Pancreas (tissue), 10 donors: Measurements from ENCODE around the gene SLC45A1. TPM values are rescaled to one million over a fixed set of nuclear protein-coding genes. Genes with fewer than 3 reads are reported as not detected.

Experiments used
- ATAC-seq, 4 donors: fragments of 200-7000 bp; cut with Tn5 transposase; one replicate each; pipeline versions ENCODE4 v1.8.0 to v1.9.1; 2020; ENCODE audit warnings: mild to moderate bottlenecking in 4 of 4, moderate library complexity in 4 of 4
- DNase-seq, 6 donors: peaks; one replicate each; pipeline ENCODE4 v3.0.0-alpha.2; 2020
- FAIRE-seq: peaks from 2 replicates; lab custom pipeline; 2012; peaks lifted over from hg19 to GRCh38; lab: Jason Lieb, UNC
- H3K27ac ChIP-seq, 4 donors: fragments of 200-600 bp; sonication (generic); 1 replicate in 3 of 4; 2 replicates in 1 of 4; pipeline versions ENCODE4 v1.5.0 to v1.8.0; 2020
- H3K27me3 ChIP-seq, 4 donors: fragments of 200-600 bp; one replicate each; pipeline ENCODE4 v1.8.0; 2021
- H3K36me3 ChIP-seq, 3 donors: fragments of 200-600 bp; sonication (generic) in 1 of 3; one replicate each; pipeline versions ENCODE4 v1.5.0 to v1.8.0; 2020 to 2021
- H3K4me1 ChIP-seq, 3 donors: fragments of 200-600 bp; one replicate each; pipeline ENCODE4 v1.8.0; 2021
- H3K4me3 ChIP-seq, 4 donors: fragments of 200-600 bp; sonication (generic) in 2 of 4; one replicate each; pipeline versions ENCODE4 v1.5.0 to v1.8.0; 2020 to 2021
- H3K9me3 ChIP-seq, 4 donors: fragments of 200-600 bp; one replicate each; pipeline ENCODE4 v1.8.0; 2021
- WGBS, 2 donors: extraction: QIAGEN DNeasy Blood & Tissue Kit; methylation state at CpG; one replicate each; pipeline ENCODE4 v1.1.7; 2013; 5-methylcytosine and 5-hydroxymethylcytosine counted together
- intact Hi-C, 3 donors: fragments of 100-400 bp; cut with DNase I; formaldehyde crosslinking; loops; one replicate each; pipeline versions ENCODE4 v1.11.1 to v1.14.2; 2022
- polyA plus RNA-seq, 2 donors: library from polyadenylated mRNA; stranded (reverse); fragments of 200-250 nt; gene quantifications; one replicate each; pipeline ENCODE4 v1.2.3, GENCODE V29; 2013
- total RNA-seq, 6 donors: library from RNA; stranded (reverse); fragmentation: NEBNext Ultra II Directional in 4 of 6; extraction: Animal tissue kit (Norgen Biotek cat#: 25700) in 4 of 6; gene quantifications; one replicate each; pipeline versions ENCODE4 v1.2.1 to v1.2.4, GENCODE V29; 2021 to 2023
- TF ChIP-seq, protein P1 (sequence below), 4 donors: fragments of 200-600 bp; sonication (generic) in 3 of 4; IDR thresholded peaks; one replicate each; pipeline versions ENCODE4 v1.5.0 to v1.8.0; 2021; ENCODE audit warnings: antibody characterized with exemption in 4 of 4
- donor health status: healthy with polysubstance abuse.
- donor health status: DM: no; HTN: no; CAD: no; lungs with moderate emphysema.
- donor health status: DM: no; HTN: no; CAD: no.
- donor health status: control.
- donor health status: control.
- donor health status: Bipolar disorder and iron deficiency.
- donor health status: DM: yes; HTN: yes; CAD: no.
- donor health status: DM: no; HTN: no; CAD: no.
- donor health status: DM: no; HTN: no; CAD: no.
- donor health status: DM: yes; HTN: yes; CAD: no.

SLC45A1 gene
- total and polyA plus RNA-seq, 8 donors, result 0.16 to 1.8 (median 0.53) TPM

DNA sequence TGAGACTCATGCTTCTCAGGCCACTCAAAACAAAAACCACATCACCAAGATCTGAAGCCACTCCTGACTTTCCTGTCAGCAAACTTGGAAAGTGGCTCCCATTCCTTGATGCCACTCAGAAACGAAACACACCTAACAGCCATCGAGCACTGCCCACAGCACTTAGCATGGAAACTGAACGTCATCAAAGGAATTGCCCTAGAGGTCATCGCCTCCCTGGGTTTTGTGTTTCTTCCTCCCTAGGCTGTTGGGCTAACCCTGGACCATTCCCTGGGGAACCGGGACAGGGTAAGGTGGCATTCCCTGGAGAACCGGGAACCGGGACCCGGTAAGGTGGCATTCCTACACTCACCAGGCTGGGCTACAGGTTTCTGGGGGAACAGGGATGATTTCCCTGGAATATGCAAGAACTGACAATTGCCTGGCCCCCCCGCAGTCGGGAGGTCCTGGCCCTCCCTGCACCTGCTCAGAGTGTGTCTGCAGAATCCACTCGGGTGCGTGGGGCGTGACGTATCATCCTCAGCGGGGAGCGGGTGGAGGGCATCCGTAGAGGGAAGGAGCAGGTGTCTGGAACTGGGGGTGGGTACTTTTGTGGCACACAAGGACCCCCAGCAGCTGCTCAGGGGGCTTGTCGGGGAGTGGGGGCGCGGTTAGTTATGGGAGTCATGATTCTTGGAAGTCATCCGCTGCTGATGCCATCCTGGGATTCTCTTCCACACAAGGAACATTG, 30.3 kb downstream of the SLC45A1 start:
- intact Hi-C loops, result loop anchor here in 1 of 3 donors (10.0 kb wide), 1 partner anchor 673 kb away; no protein-coding TSS in a partner anchor
- H3K9me3 ChIP-seq, result no peaks in the 10 kb centered on the region
- 59 to 62% methylated on average over 21 of the region's 21 CpGs for WGBS, 2 donors

DNA sequence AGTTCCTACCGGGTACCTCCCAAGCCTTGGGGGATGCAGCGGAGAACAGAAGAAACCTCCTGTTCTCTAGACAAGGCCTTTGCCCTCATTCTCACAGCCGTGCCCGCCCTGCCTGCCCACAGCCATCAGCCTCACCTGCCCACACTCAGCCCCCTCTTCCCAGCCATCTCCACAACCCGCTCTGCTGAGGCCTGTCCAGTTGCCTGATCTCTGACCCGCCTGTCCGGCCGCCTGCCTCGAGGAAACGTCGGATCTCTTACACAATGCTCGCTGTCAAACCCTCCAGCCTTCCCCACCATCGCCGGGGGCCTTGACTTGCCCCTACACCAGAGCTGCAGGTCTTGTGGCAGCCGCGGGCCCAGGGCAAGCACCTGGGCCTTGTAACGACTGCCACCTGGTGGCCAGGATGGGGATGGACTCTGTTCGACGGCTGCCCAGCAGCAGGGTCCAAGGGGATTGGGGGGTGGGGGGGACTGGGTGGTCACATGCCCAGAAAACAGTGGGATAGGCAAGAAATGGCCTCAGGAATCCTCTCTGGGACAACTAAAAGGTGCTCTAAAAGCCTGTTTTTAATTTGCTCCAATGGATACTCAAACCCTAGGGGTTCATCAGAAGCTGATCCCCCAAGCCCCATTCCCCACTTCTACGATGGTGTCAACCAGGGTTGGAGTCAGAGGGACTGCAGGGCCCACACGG, 31.0 kb downstream of the SLC45A1 start:
- no peak for FAIRE-seq

More for the DNA sequence above, 30.3 kb downstream of the SLC45A1 start:
- FAIRE-seq (no peak), ATAC-seq (no peak), DNase-seq (peak in 1 of 6 donors; percentile 58)
- no peaks in the 10 kb centered on the region for H3K4me1 ChIP-seq
- H3K4me3 ChIP-seq, result no peak overlapping the region
- no peak overlapping the region for H3K27ac ChIP-seq
- H3K27me3 ChIP-seq, result no peaks in the 10 kb centered on the region
- TF ChIP-seq, protein P1, sequence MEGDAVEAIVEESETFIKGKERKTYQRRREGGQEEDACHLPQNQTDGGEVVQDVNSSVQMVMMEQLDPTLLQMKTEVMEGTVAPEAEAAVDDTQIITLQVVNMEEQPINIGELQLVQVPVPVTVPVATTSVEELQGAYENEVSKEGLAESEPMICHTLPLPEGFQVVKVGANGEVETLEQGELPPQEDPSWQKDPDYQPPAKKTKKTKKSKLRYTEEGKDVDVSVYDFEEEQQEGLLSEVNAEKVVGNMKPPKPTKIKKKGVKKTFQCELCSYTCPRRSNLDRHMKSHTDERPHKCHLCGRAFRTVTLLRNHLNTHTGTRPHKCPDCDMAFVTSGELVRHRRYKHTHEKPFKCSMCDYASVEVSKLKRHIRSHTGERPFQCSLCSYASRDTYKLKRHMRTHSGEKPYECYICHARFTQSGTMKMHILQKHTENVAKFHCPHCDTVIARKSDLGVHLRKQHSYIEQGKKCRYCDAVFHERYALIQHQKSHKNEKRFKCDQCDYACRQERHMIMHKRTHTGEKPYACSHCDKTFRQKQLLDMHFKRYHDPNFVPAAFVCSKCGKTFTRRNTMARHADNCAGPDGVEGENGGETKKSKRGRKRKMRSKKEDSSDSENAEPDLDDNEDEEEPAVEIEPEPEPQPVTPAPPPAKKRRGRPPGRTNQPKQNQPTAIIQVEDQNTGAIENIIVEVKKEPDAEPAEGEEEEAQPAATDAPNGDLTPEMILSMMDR (IDR thresholded peaks at IDR 0.05), result no peak
- H3K36me3 ChIP-seq, result no peaks in the 10 kb centered on the region

DNA sequence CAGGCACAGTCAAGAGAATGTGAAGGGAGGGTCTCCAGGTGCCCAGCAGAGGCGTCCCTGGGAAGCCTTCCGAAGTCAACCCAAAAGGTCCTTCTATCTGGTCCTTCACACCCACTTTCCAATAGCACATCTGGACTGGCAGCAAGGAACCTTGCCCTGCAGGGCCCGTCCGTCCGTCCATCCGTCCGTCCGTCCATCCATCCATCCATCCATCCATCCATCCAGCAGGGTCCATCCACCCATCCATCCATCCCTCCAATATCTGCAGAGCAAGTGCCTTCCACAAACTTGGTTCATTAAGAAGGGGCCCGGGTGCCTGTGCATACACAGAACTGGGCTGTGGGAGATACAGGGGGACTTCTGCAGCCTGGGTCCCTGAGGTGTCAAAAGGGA, 31.6 kb downstream of the SLC45A1 start:
- TF ChIP-seq, protein P1 (IDR thresholded peaks at IDR 0.05), result no peak
- 50 to 63% methylated on average over 9 of the region's 9 CpGs for WGBS, 2 donors
- ATAC-seq (peak in 1 of 4 donors; percentile 2), FAIRE-seq (no peak), DNase-seq (no peak)
- no peak overlapping the region for H3K27ac ChIP-seq
- H3K36me3 ChIP-seq, result peaks cover 0 to 10% (median 0%) of the 10 kb centered on the region in 3 donors
- H3K27me3 ChIP-seq, result no peaks in the 10 kb centered on the region
- intact Hi-C loops, result loop anchor here in 1 of 3 donors (10.0 kb wide), 1 partner anchor 675 kb away; no protein-coding TSS in a partner anchor
- H3K4me3 ChIP-seq, result no peak overlapping the region
- H3K4me1 ChIP-seq, result no peaks in the 10 kb centered on the region
- H3K9me3 ChIP-seq, result no peaks in the 10 kb centered on the region

More for the DNA sequence above, 31.0 kb downstream of the SLC45A1 start:
- 18 to 19% methylated on average over 21 of the region's 21 CpGs for WGBS, 2 donors
- no peak overlapping the region for H3K27ac ChIP-seq
- H3K4me3 ChIP-seq, result no peak overlapping the region
- intact Hi-C loops, result loop anchor here in 1 of 3 donors (10.0 kb wide), 1 partner anchor 674 kb away; no protein-coding TSS in a partner anchor
- DNase-seq (peak; percentile 46 to 86 (median 75)), ATAC-seq (peak; percentile 74 to 84 (median 82))
- H3K36me3 ChIP-seq, result peaks cover 0 to 6% (median 0%) of the 10 kb centered on the region in 3 donors
- no peaks in the 10 kb centered on the region for H3K9me3 ChIP-seq
- H3K27me3 ChIP-seq, result no peaks in the 10 kb centered on the region
- TF ChIP-seq, protein P1 (IDR thresholded peaks at IDR 0.05), result peak; percentile 55 to 85 (median 75)
- no peaks in the 10 kb centered on the region for H3K4me1 ChIP-seq

DNA sequence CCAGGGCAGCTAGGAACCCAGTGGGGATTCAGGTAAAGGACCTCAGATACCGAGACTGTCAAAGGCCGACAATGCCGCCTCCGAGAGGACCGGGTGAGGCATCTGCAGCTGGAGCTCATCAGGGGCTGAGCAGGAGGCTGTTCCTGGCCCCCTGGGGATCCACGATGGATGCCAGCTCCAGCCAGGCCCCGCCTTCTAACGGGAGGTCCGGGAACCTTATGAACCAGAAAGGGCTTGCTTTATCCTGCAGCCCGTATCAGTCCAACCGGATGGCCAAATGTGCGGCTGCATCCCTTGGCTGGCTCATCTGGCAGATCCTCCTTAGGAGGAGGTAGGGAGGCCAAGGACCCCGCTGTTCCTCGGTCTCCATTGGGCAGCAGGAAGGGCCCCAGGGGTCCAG, 32.0 kb downstream of the SLC45A1 start:
- intact Hi-C loops, result loop anchor here in 2 of 3 donors (5.0 to 10.0 kb wide), 2 partner anchors 368 to 675 kb away; no protein-coding TSS in a partner anchor
- no peak overlapping the region for H3K4me3 ChIP-seq
- FAIRE-seq (no peak), ATAC-seq (peak in 1 of 4 donors; percentile 6), DNase-seq (peak in 1 of 6 donors; percentile 67)
- H3K27me3 ChIP-seq, result no peaks in the 10 kb centered on the region
- no peaks in the 10 kb centered on the region for H3K4me1 ChIP-seq
- TF ChIP-seq, protein P1 (IDR thresholded peaks at IDR 0.05), result no peak
- no peak overlapping the region for H3K27ac ChIP-seq
- WGBS, 2 donors, result 35 to 40% methylated on average over 14 of the region's 14 CpGs
- H3K36me3 ChIP-seq, result peaks cover 0 to 15% (median 0%) of the 10 kb centered on the region in 3 donors
- H3K9me3 ChIP-seq, result no peaks in the 10 kb centered on the region
